GM18526 (cell line): Measurements from ENCODE around the gene NTN1.

Source experiments
- POLR2A ChIP-seq: IDR thresholded peaks from 3 replicates; pipeline ENCODE4 v1.6.1; 2011; ENCODE audit not compliant: insufficient read length; ENCODE audit errors: extremely low read depth

The NTN1 gene

GRCh38 chr17:9021158-9021991 is at the start of gene NTN1:
Gene NTN1, plus strand, starts transcription at chr17:9021510. Its CDS starts 864 bp downstream, at chr17:9022374.
- no peak for TF ChIP-seq POLR2A

GRCh38 chr17:8975091-8975725 is 46.1 kb upstream of the NTN1 start:
- no peak for TF ChIP-seq POLR2A

- TF ChIP-seq POLR2A = no peak
Observed at GRCh38 chr17:8976638-8977037, 44.7 kb upstream of the NTN1 start.

GRCh38 chr17:8979715-8980114 is 41.6 kb upstream of the NTN1 start:
- TF ChIP-seq POLR2A = no peak

GRCh38 chr17:8981443-8981842 is 39.9 kb upstream of the NTN1 start:
- no peak for TF ChIP-seq POLR2A

GRCh38 chr17:8985054-8985701 is 36.1 kb upstream of the NTN1 start:
- TF ChIP-seq POLR2A = no peak

GRCh38 chr17:8986295-8986694 is 35.0 kb upstream of the NTN1 start:
- no peak for TF ChIP-seq POLR2A

- no peak for TF ChIP-seq POLR2A
Observed at GRCh38 chr17:8991514-8992285, 29.6 kb upstream of the NTN1 start.

GRCh38 chr17:8994319-8994718 is 27.0 kb upstream of the NTN1 start:
- no peak for TF ChIP-seq POLR2A

GRCh38 chr17:8995711-8996110 is 25.6 kb upstream of the NTN1 start:
- no peak for TF ChIP-seq POLR2A

- TF ChIP-seq POLR2A = no peak
Observed at GRCh38 chr17:8997994-8998628, 23.2 kb upstream of the NTN1 start.

GRCh38 chr17:9001559-9001958 is 19.8 kb upstream of the NTN1 start:
- no peak for TF ChIP-seq POLR2A

GRCh38 chr17:9002227-9002605 is 19.1 kb upstream of the NTN1 start:
- TF ChIP-seq POLR2A = no peak

GRCh38 chr17:9002606-9003354 is 18.5 kb upstream of the NTN1 start:
- TF ChIP-seq POLR2A = no peak
